Trophoblast cell (in vitro differentiated cells and primary cell): ENCODE measurements around the gene GRM5.

Experiments used
- DNase-seq, 2 donors: peaks; one replicate each; pipeline ENCODE4 v3.0.0-alpha.2; 2016
- H2AFZ ChIP-seq: 2 replicates; pipeline ENCODE4 v1.6.1; 2013; ENCODE audit warnings: low read length, moderate library complexity, mild to moderate bottlenecking; ENCODE audit not compliant: insufficient read depth, poor library complexity
- H2AK5ac ChIP-seq: 2 replicates; pipeline ENCODE4 v1.6.1; 2013; ENCODE audit warnings: mild to moderate bottlenecking, low read length
- H2BK120ac ChIP-seq: 2 replicates; pipeline ENCODE4 v1.6.1; 2013; ENCODE audit warnings: low read length, mild to moderate bottlenecking, moderate library complexity; ENCODE audit not compliant: insufficient read depth, poor library complexity
- H2BK12ac ChIP-seq: 2 replicates; pipeline ENCODE4 v1.6.1; 2013; ENCODE audit warnings: mild to moderate bottlenecking, low read length, moderate library complexity
- H2BK5ac ChIP-seq: 2 replicates; pipeline ENCODE4 v1.6.1; 2013; ENCODE audit warnings: low read length, low read depth, moderate library complexity, mild to moderate bottlenecking; ENCODE audit not compliant: poor library complexity
- H3K14ac ChIP-seq: 2 replicates; pipeline ENCODE4 v1.6.1; 2013; ENCODE audit warnings: mild to moderate bottlenecking, low read length
- H3K18ac ChIP-seq: 2 replicates; pipeline ENCODE4 v1.6.1; 2013; ENCODE audit warnings: mild to moderate bottlenecking, low read length
- H3K23ac ChIP-seq: 2 replicates; pipeline ENCODE4 v1.6.1; 2013; ENCODE audit warnings: low read length
- H3K27ac ChIP-seq: 2 replicates; pipeline ENCODE4 v1.5.1; 2013; ENCODE audit warnings: low read depth, mild to moderate bottlenecking, inconsistent platforms, low read length, moderate library complexity
- H3K27me3 ChIP-seq: 2 replicates; pipeline ENCODE4 v1.6.1; 2013; ENCODE audit warnings: inconsistent platforms, mild to moderate bottlenecking, low read length, moderate library complexity; ENCODE audit not compliant: insufficient read depth
- H3K36me3 ChIP-seq, 2 experiments: 1 replicate in 1 of 2; 2 replicates in 1 of 2; pipeline ENCODE4 v1.6.1; 2013; ENCODE audit warnings: low read length in 2 of 2, mild to moderate bottlenecking in 2 of 2, moderate library complexity in 1 of 2; ENCODE audit not compliant: insufficient read depth in 2 of 2, control insufficient read depth in 1 of 2
- H3K4ac ChIP-seq: 2 replicates; pipeline ENCODE4 v1.6.1; 2013; ENCODE audit warnings: low read depth, mild to moderate bottlenecking, low read length, moderate library complexity
- H3K4me1 ChIP-seq, 2 experiments: 1 replicate in 1 of 2; 2 replicates in 1 of 2; pipeline ENCODE4 v1.6.1; 2013; ENCODE audit warnings: low read length in 2 of 2, mild to moderate bottlenecking in 2 of 2, moderate library complexity in 1 of 2; ENCODE audit not compliant: insufficient read depth in 2 of 2, control insufficient read depth in 1 of 2
- H3K4me2 ChIP-seq: 2 replicates; pipeline ENCODE4 v1.6.1; 2013; ENCODE audit warnings: inconsistent platforms, mild to moderate bottlenecking, low read length, moderate library complexity
- H3K4me3 ChIP-seq: 2 replicates; pipeline ENCODE4 v1.5.1; 2013; ENCODE audit warnings: mild to moderate bottlenecking, low read depth, low read length, inconsistent platforms
- H3K79me1 ChIP-seq: one replicate; pipeline ENCODE4 v1.6.1; 2013; ENCODE audit warnings: low read length
- H3K79me2 ChIP-seq: 2 replicates; pipeline ENCODE4 v1.6.1; 2013; ENCODE audit warnings: low read length, mild to moderate bottlenecking; ENCODE audit not compliant: control insufficient read depth, insufficient read depth, poor library complexity
- H3K9ac ChIP-seq: 2 replicates; pipeline ENCODE4 v1.6.1; 2013; ENCODE audit warnings: mild to moderate bottlenecking, low read length
- H3K9me3 ChIP-seq: 2 replicates; pipeline ENCODE4 v1.6.1; 2013; ENCODE audit warnings: low read depth, mild to moderate bottlenecking, control low read depth, inconsistent platforms, low read length; ENCODE audit not compliant: insufficient read depth
- H4K12ac ChIP-seq: 2 replicates; pipeline ENCODE4 v1.6.1; 2013; ENCODE audit warnings: low read depth, mild to moderate bottlenecking, low read length, moderate library complexity
- H4K8ac ChIP-seq: 2 replicates; pipeline ENCODE4 v1.6.1; 2013; ENCODE audit warnings: low read depth, mild to moderate bottlenecking, low read length, moderate library complexity
- H4K91ac ChIP-seq: one replicate; pipeline ENCODE4 v1.6.1; 2013; ENCODE audit warnings: low read depth, mild to moderate bottlenecking, low read length, moderate library complexity
- WGBS: extraction: QIAGEN DNeasy Blood & Tissue Kit; methylation state at CpG from one replicate; pipeline ENCODE4 v1.1.7; 2013; ENCODE audit warnings: missing lambda C conversion rate; ENCODE audit not compliant: insufficient read length, insufficient coverage; ENCODE audit errors: extremely low coverage; 5-methylcytosine and 5-hydroxymethylcytosine counted together

GRM5 gene

DNA sequence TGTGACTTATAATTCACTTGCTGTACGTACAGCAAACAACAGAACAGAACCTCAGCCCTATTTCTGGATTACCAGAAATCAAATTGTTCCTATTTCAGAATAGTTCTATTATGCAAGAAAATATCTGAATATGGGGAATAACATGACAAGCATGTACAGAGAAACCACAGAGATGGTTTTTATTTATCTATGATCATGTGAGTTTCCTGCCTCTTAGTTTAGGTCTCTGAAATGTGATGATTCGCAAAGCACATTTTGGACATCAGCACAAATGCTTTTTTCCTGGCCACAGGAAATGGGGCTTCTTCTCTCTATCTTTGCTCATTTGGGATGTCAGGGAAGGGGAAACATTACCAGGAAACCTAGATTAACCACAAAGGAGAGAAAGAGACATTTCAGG is 461.5 kb downstream of the GRM5 start:
- H3K79me1 ChIP-seq = no peaks in the 10 kb centered on the region
- WGBS = no CpG with 5 or more reads among the region's 2 CpGs
- H3K18ac ChIP-seq = no peak overlapping the region

GRCh38 chr11:88603091-88603867 is 462.5 kb downstream of the GRM5 start:
- Histone ChIP-seq H2BK5ac (no peak overlapping the region), H3K4me3 (no peak overlapping the region), H4K8ac (no peak overlapping the region), H3K27ac (no peak overlapping the region), H2AK5ac (no peak overlapping the region), H3K79me1 (no peaks in the 10 kb centered on the region), H3K36me3 (no peaks in the 10 kb centered on the region), H3K79me2 (no peaks in the 10 kb centered on the region), H3K18ac (no peak overlapping the region), H2BK120ac (no peak overlapping the region), H2BK12ac (no peak overlapping the region), H3K4ac (no peak overlapping the region), H4K91ac (no peak overlapping the region), H3K4me1 (peaks cover 0 to 3% of the 10 kb centered on the region in 2 experiments), H2AFZ (no peak overlapping the region), H3K14ac (no peak overlapping the region), H3K4me2 (no peak overlapping the region), H3K23ac (no peak overlapping the region), H3K9me3 (no peaks in the 10 kb centered on the region), H3K9ac (no peak overlapping the region), H4K12ac (no peak overlapping the region), H3K27me3 (no peaks in the 10 kb centered on the region)
- DNase-seq = no peak
- no CpG with 5 or more reads among the region's 3 CpGs for WGBS

More for the DNA sequence above, 461.5 kb downstream of the GRM5 start:
- H3K27ac ChIP-seq = no peak overlapping the region
- H2BK120ac ChIP-seq = no peak overlapping the region
- no peaks in the 10 kb centered on the region for H3K27me3 ChIP-seq
- no peak overlapping the region for H4K12ac ChIP-seq
- H3K14ac ChIP-seq = no peak overlapping the region
- peaks cover 0 to 3% of the 10 kb centered on the region in 2 experiments for H3K4me1 ChIP-seq
- DNase-seq = no peak
- no peak overlapping the region for H3K4me2 ChIP-seq
- H3K36me3 ChIP-seq = no peaks in the 10 kb centered on the region
- no peak overlapping the region for H2AK5ac ChIP-seq
- no peak overlapping the region for H3K4me3 ChIP-seq
- no peak overlapping the region for H3K23ac ChIP-seq
- no peak overlapping the region for H4K91ac ChIP-seq
- H3K79me2 ChIP-seq = no peaks in the 10 kb centered on the region
- no peak overlapping the region for H3K4ac ChIP-seq
- H2BK12ac ChIP-seq = no peak overlapping the region
- H3K9me3 ChIP-seq = no peaks in the 10 kb centered on the region
- H2BK5ac ChIP-seq = no peak overlapping the region
- no peak overlapping the region for H4K8ac ChIP-seq
- H3K9ac ChIP-seq = no peak overlapping the region
- no peak overlapping the region for H2AFZ ChIP-seq

DNA sequence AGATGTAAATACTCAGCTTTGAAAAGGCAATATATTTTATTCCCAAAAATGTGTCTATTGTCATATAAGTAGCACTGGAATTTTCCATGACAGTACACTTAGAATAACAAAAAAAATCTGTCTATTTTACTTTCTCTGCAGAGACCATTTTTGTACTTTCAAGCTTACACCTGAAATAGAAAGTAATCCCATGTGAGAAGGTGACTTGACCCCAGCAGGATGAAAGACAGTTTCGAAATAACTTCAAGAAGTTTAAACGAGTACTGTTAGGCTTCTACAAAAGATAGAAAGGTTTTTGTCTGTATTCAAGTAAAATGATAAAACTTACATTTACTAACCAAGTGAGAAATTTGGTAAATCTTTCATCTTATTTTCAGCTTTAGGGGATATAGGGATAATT is 468.4 kb downstream of the GRM5 start:
- H3K27me3 ChIP-seq = no peaks in the 10 kb centered on the region
- H3K79me2 ChIP-seq = no peaks in the 10 kb centered on the region
- H3K79me1 ChIP-seq = no peaks in the 10 kb centered on the region
- H2AK5ac ChIP-seq = no peak overlapping the region
- no CpG with 5 or more reads among the region's 2 CpGs for WGBS
- H2AFZ ChIP-seq = no peak overlapping the region
- H3K27ac ChIP-seq = no peak overlapping the region
- no peak overlapping the region for H2BK120ac ChIP-seq
- H3K9me3 ChIP-seq = no peaks in the 10 kb centered on the region
- H3K36me3 ChIP-seq = no peaks in the 10 kb centered on the region
- H3K4me1 ChIP-seq = no peaks in the 10 kb centered on the region
- H4K91ac ChIP-seq = no peak overlapping the region
- H3K23ac ChIP-seq = no peak overlapping the region
- H3K9ac ChIP-seq = no peak overlapping the region
- H2BK5ac ChIP-seq = no peak overlapping the region
- no peak overlapping the region for H4K12ac ChIP-seq
- H3K4ac ChIP-seq = no peak overlapping the region
- no peak overlapping the region for H3K4me3 ChIP-seq
- H3K14ac ChIP-seq = no peak overlapping the region
- H2BK12ac ChIP-seq = no peak overlapping the region
- H4K8ac ChIP-seq = no peak overlapping the region
- H3K18ac ChIP-seq = no peak overlapping the region
- no peak overlapping the region for H3K4me2 ChIP-seq
- DNase-seq = no peak

DNA sequence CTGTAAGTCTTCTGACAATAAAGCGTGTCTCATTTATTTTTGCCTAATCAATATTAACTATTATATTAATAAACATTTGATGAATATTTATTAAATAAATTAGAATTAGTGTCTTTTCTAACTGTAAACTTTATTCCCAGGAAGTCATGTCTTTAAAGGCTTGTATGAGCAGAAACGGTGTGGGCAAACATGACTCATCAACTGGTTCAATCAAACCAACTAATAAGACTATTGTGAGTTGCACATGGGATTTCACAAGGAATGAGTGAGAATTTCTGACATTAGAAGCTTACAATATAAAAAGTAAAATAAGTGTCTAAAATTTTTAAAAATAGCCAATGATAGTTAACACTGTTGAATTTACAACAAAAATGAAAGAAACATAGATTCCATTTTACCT is 469.0 kb downstream of the GRM5 start:
- H3K79me1 ChIP-seq = no peaks in the 10 kb centered on the region
- H3K9ac ChIP-seq = no peak overlapping the region
- H3K9me3 ChIP-seq = no peaks in the 10 kb centered on the region
- H3K4me2 ChIP-seq = no peak overlapping the region
- no peak for DNase-seq
- H3K14ac ChIP-seq = no peak overlapping the region
- no peak overlapping the region for H2BK5ac ChIP-seq
- no peak overlapping the region for H2AK5ac ChIP-seq
- H4K12ac ChIP-seq = no peak overlapping the region
- no peak overlapping the region for H3K4me3 ChIP-seq
- no peak overlapping the region for H2AFZ ChIP-seq
- H3K36me3 ChIP-seq = no peaks in the 10 kb centered on the region
- H3K27ac ChIP-seq = no peak overlapping the region
- H2BK120ac ChIP-seq = no peak overlapping the region
- no peaks in the 10 kb centered on the region for H3K4me1 ChIP-seq
- H4K91ac ChIP-seq = no peak overlapping the region
- H4K8ac ChIP-seq = no peak overlapping the region
- no CpG with 5 or more reads among the region's 2 CpGs for WGBS
- H3K18ac ChIP-seq = no peak overlapping the region
- no peak overlapping the region for H2BK12ac ChIP-seq
- no peaks in the 10 kb centered on the region for H3K27me3 ChIP-seq
- no peak overlapping the region for H3K23ac ChIP-seq
- no peaks in the 10 kb centered on the region for H3K79me2 ChIP-seq
- H3K4ac ChIP-seq = no peak overlapping the region
